VCaP (cell line): ENCODE measurements around the gene MAP1LC3A.

Experiments
- H3K27ac ChIP-seq: fragments of 450-650 bp; 2 replicates; pipeline ENCODE4 v1.5.1; 2017
- CTCF ChIP-seq: fragments of 450-650 bp; conservative IDR thresholded peaks from 2 replicates; pipeline ENCODE4 v1.5.1; 2017; ENCODE audit warnings: mild to moderate bottlenecking, moderate library complexity

MAP1LC3A gene

GRCh38 chr20:34538671-34539123 lies 19.8 kb upstream of the MAP1LC3A start:
- TF ChIP-seq CTCF, result peak; percentile 88
- no peak overlapping the region for H3K27ac ChIP-seq

- no peak overlapping the region for H3K27ac ChIP-seq
- no peak for TF ChIP-seq CTCF
Measured at GRCh38 chr20:34539756-34540155, 18.8 kb upstream of the MAP1LC3A start.

GRCh38 chr20:34540596-34541263 lies 17.8 kb upstream of the MAP1LC3A start:
- TF ChIP-seq CTCF, result no peak
- no peak overlapping the region for H3K27ac ChIP-seq

GRCh38 chr20:34541264-34541901 lies 17.1 kb upstream of the MAP1LC3A start:
- no peak for TF ChIP-seq CTCF
- no peak overlapping the region for H3K27ac ChIP-seq

- no peak overlapping the region for H3K27ac ChIP-seq
- TF ChIP-seq CTCF, result no peak
Measured at GRCh38 chr20:34541917-34542316, 16.6 kb upstream of the MAP1LC3A start.

GRCh38 chr20:34542439-34542838 lies 16.1 kb upstream of the MAP1LC3A start:
- TF ChIP-seq CTCF, result no peak
- H3K27ac ChIP-seq, result no peak overlapping the region; the same call in 1 of the 2 replicates

GRCh38 chr20:34543463-34544056 lies 15.0 kb upstream of the MAP1LC3A start:
- H3K27ac ChIP-seq, result peak overlapping the region; percentile 22
- TF ChIP-seq CTCF, result no peak
